SK-N-SH (cell line): ENCODE results near the gene SPATA25.

Experiments used
- CHD2 ChIP-seq: fragments of 150-350 bp; IDR thresholded peaks from 2 replicates; pipeline ENCODE4 v1.6.1; 2018; ENCODE audit warnings: low read length; ENCODE audit not compliant: partially characterized antibody
- EP300 ChIP-seq, 2 experiments: IDR thresholded peaks; 2 replicates each; pipeline versions ENCODE4 v1.4.0 to v1.6.1; 2012; ENCODE audit warnings: borderline replicate concordance in 1 of 2, low read depth in 1 of 2, low read length in 1 of 2
- MXI1 ChIP-seq: IDR thresholded peaks from 2 replicates; pipeline ENCODE4 v1.6.1; 2012; ENCODE audit warnings: mild to moderate bottlenecking, low read depth, low read length, improper control_type of control experiment
- POLR2AphosphoS5 ChIP-seq: IDR thresholded peaks from 2 replicates; pipeline ENCODE4 v1.6.1; 2012; ENCODE audit warnings: low read depth, low read length
- TF ChIP-seq, protein P1 (sequence below): IDR thresholded peaks from 2 replicates; pipeline ENCODE4 v1.6.1; 2012; ENCODE audit warnings: mild to moderate bottlenecking, low read depth, low read length, moderate library complexity
- TF ChIP-seq, protein P2 (sequence below): IDR thresholded peaks from 2 replicates; pipeline ENCODE4 v1.4.0; 2012; ENCODE audit warnings: low read depth

- TF ChIP-seq, protein P1, sequence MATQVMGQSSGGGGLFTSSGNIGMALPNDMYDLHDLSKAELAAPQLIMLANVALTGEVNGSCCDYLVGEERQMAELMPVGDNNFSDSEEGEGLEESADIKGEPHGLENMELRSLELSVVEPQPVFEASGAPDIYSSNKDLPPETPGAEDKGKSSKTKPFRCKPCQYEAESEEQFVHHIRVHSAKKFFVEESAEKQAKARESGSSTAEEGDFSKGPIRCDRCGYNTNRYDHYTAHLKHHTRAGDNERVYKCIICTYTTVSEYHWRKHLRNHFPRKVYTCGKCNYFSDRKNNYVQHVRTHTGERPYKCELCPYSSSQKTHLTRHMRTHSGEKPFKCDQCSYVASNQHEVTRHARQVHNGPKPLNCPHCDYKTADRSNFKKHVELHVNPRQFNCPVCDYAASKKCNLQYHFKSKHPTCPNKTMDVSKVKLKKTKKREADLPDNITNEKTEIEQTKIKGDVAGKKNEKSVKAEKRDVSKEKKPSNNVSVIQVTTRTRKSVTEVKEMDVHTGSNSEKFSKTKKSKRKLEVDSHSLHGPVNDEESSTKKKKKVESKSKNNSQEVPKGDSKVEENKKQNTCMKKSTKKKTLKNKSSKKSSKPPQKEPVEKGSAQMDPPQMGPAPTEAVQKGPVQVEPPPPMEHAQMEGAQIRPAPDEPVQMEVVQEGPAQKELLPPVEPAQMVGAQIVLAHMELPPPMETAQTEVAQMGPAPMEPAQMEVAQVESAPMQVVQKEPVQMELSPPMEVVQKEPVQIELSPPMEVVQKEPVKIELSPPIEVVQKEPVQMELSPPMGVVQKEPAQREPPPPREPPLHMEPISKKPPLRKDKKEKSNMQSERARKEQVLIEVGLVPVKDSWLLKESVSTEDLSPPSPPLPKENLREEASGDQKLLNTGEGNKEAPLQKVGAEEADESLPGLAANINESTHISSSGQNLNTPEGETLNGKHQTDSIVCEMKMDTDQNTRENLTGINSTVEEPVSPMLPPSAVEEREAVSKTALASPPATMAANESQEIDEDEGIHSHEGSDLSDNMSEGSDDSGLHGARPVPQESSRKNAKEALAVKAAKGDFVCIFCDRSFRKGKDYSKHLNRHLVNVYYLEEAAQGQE, result no peak
- TF ChIP-seq MXI1 (no peak), CHD2 (no peak), POLR2AphosphoS5 (no peak), EP300 (IDR thresholded peaks at IDR 0.05; ENCODE audit: borderline replicate concordance in 1 of 2, low read depth in 1 of 2, low read length in 1 of 2) (no peak)
- TF ChIP-seq, protein P2, sequence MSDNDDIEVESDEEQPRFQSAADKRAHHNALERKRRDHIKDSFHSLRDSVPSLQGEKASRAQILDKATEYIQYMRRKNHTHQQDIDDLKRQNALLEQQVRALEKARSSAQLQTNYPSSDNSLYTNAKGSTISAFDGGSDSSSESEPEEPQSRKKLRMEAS, result no peak
These were observed 27.5 kb downstream of the SPATA25 start for GRCh38 chr20:45859916-45860315.
